Measurements from ENCODE around the gene C14orf119.

The C14orf119 gene

DNA sequence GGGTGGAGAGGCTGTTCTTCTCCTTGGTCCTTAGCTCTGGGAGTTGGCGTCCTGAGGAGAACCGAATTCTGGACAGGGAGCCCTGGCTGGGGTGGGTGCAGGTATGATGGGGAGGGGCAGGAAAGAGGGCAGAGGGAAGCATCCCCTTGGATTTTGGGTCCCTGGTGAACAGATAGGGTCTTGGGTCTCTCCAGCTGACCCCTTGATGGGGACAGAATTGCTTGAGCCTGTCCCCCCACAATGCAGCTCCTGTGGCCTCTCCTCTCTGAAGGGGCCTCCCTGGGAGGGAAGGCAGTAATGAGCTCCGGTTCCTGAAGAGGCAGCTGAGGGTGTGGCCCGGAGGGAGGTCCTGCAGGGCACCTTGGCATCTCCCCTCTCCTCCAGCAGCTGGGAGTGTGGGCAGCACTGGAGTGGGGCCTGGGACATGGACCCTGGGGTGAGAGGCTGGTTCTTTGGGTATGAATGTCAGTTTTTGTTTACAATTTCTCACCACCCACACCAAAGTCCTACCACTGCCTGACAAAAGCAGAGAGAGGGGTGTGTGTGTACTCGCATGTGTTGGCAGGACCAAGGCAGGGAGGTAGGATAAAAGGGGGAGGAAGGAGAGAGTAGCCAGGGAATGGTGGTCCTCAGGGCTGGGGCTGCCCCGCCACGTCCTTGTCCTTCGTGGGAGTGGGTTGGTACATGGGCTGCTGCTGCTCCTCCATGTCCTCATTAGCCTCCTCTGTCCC, 31.4 kb downstream of the C14orf119 start:
- no peak for DNase-seq (ENCODE audit: low spot score)

DNA sequence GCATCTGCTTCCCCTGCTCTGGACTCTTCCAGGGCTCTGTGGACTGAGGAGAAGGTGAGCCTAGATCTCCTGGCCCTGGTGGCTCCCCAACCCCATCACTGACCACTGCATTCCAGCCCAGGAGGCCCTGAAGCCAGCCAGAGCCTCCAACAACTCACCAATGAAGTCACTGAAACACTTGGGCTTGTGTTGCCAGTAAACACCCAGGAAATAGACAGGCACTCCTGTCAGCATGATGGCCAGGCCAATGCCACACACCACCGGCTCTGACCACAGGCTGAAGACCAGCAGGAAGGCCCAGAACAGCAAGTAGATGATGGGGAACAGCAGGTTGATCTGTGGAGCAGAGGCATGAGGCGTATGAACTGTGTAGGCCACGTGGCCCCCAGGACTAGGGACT, 32.6 kb downstream of the C14orf119 start:
- no peak for DNase-seq (ENCODE audit: low spot score)

DNA sequence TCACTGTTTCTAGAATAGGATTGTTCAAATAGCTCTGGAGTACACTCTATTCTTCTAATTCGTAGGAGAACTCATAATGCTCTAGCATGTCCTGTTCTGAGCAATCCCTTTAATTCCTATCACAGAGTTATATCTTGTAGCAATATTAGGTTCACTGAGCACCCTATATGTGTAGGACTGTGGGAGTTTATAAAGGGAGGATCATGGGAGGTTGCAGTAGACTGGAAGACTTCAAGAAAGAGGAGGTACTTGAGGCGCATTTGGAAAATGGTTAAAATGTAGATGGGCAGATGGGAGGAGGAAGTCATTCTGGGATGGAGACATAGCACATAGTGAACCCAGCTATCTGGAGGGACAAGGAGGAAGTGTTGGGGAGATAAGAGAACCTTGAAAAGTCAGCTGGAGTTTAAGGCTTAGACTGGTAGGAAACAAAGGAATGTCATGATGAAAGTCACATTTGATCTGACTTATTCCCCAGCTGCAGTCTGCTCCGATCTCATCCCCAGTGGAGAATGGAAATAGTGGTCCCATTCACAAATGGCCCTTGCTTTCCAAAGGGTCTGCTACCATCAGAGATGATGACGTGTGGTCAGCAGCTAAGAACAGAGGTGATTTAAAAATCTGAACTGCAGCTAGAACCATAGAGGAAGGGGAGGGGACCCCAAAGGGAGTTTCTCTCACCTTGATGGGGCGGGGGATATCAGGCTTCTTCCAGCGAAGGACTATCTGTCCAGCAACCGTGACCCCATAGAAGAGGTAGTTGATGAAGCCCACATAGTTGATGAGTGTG, 33.9 kb downstream of the C14orf119 start:
- no peak for DNase-seq (ENCODE audit: low spot score)

DNA sequence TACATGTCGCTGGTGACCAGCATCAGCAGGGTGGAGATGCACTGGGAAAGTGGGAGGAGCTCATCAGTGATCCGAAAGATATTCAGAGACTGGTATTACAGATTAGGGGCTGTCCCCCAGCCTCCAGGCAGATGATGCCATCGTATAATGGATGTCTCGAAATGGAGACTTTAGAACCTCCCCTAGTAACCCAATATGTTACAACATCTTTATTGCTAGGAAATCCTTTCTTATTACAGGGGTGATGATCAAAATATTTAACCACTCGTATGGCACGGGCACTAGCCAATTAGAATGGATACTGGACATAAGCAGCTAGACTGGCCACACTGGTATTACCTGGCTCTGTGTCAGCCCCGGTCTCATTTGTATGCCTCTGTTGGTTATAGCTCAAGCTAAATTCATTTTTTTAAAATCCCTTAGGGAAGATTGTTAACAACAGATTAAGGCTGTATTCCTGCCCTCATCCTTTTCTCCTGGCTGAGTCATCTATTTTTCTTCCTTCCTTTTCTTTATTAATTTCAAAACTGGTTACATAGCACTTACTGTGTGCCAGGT, 34.5 kb downstream of the C14orf119 start:
- DNase-seq (ENCODE audit: low spot score): no peak

DNA sequence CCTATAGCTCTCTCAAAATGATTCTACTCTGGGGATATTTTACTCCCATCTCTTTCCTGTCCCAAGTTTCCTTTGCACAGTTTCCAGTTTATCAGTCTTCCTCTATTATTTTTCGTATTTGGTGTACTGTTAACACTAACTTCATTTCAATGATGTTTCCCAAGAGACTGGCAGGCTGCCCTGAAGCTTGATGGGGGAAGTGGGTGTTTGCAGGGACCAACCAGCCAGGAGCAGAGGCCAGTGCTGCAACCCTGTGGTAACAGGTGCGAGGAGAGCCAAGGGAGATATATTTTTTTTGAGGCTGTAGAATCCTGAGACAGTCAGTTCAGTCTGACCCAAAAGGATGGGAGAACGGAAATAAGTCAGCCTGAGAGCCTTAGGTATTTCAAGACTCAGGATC, 35.6 kb downstream of the C14orf119 start:
- DNase-seq (ENCODE audit: low spot score): no peak

DNA sequence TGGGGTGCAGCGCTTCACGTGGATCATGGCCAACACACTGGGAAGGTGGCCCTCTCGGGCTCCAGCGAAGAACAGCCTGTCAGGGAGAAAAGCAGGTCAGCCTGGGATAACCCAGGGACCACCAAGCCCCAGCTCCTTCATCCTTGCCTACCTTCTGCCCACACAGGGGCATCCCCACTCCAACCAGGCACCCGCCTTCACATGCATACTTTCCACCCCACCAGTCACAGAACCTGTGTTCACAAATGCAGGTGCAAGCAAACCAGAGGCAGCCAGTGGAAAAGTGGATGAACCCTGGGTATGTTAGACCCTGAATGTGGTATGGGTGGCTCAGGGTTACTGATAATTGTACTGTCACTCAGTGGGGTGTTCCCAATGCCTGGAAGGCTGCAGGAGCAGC, 36.2 kb downstream of the C14orf119 start:
- no peak for DNase-seq (ENCODE audit: low spot score)

DNA sequence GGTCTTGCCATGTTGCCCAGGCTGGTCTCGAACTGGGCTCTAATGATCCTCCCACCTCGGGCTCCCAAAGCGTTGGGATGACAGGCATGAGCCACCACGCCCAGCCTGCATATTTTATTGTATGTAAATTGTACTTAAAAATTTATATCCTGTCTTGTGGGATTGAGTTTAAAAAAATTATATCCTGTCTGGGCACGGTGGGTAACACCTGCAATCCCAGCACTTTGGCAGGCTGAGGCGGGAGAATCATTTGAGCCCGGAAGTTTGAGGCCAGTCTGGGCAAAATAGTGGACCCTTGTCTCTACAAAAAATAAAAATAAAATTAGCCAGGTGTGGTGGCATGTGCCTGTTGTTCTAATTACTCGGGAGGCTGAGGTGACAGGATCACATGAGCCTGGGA, 37.7 kb downstream of the C14orf119 start:
- DNase-seq (ENCODE audit: low spot score): no peak

DNA sequence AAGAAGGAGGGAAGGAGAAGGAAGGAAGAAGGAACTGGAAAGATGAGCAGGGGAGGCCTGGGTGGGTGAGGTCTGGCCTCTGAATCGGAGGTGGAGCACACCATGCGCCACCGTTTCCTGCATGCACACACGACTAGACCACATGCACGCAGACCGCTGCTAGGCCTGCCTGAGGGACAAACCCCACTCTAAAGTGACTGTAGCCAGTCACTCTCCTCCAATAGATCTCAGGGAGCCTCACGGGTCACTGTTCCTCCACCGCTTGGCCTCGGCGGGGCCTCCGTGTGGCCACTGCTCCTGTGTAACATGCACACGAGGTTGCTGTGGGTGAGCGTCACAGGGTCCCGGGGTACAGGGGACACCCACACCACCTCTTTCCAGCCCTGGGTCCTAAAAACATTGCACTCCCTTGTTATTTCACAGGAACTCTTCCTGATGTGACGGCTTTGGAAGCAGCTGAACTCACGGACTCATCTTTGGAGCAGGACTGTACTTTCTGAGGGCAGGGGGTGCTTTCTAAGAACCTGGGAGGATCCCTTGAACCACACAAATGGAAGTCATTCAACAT, 41.3 kb downstream of the C14orf119 start:
- no peak for DNase-seq (ENCODE audit: low spot score)

DNA sequence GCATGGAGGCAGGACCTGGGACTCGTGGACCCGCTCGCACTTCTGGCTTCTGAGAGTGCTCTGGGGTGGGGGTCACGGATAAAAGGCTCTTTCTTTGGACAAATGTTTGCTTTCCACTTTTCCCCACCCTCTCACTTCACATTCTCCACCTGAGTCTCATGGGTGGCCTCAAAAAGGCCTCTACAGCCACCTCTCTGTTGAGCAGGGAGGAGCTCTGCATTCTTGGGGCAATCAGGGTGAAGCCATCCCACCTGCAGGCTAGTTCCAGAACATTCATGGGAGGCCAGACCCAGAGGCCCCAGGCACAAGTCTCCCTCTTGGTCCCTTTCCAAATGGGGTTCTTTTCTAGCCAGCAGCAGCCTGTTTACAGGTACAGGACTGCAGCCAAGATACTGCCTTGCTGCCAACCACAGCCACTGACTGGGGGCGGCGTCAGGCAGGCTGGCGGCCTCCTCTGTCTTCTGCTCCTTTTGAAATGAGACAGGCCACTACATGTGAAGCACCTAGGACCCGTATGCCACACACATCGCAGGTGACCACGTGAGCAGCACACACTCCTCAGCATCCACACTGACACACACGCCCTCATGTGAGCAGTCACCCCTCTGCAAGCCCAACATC, 42.0 kb downstream of the C14orf119 start:
- DNase-seq (ENCODE audit: low spot score): no peak

DNA sequence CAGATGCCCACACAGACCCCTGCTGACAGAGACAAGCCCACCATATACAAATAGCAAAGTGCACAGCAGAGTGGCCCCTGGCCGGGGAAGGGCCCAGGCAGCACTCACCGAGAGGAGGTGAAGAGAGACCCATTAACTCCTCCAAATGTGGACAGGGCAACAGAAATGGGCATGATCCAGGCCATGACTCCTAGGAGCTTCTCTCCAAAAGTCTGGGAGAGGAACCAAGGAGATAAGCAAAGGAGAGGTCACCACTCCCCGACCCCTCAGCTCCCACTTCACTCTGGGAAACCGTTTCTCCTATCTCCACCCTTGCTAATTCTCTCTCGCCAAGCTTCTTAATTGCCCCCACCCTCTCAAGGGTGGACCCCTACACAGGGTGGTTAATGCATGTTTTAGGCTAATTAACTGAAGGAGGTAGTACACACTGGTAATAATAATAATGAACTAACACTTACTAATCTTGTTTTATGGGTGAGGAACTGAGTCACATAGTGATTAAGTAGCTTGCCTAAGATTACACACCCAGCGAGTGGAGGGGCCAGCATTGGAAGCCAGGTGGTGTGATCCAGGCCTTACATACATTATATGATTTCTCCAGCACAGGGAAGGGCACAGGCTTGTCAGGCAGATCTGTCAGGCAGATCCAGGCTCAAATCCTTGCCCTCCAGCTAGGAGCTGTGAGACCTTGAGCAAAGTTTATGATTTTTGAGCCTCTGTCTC, 42.7 kb downstream of the C14orf119 start:
- peak; percentile 71 for DNase-seq (ENCODE audit: low spot score)

DNA sequence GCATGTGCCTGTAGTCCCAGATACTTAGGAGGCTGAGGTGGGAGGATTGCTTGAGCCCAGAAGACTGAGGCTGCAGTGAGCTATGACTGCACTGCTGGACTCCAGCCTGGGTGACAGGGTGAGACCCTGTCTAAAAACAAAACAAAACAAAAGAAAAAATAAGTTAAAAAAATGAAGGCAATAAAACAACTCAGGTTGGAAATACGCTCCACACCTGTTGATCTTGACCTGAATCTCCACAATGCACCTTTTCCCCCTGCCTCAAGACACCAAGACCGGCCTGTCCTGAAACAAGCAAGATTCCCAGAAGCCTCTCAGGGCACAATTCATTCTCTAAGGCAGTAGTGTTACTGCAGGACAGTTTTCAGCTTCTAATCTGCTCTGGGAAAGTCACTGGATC, 44.6 kb downstream of the C14orf119 start:
- DNase-seq (ENCODE audit: low spot score): no peak

DNA sequence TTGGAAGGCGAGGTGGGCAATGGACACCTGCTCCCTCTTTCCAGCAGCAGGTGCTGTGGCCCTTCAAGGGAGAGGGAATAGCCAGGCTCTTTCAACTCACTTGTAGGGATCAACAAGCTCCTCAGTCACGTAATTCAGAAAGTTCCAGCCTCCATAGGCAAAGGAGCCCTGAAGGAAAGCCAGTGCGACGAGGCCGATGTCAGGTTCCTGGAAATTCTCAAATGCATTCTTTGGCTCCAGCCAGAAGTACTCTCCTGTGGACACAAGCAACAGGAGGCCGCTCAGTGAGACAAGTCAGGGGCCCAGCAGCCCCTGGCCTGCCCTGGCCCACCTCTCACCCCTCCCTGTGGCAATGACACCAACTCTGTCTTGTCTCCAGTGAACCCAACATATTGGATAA, 45.1 kb downstream of the C14orf119 start:
- DNase-seq (ENCODE audit: low spot score): no peak

DNA sequence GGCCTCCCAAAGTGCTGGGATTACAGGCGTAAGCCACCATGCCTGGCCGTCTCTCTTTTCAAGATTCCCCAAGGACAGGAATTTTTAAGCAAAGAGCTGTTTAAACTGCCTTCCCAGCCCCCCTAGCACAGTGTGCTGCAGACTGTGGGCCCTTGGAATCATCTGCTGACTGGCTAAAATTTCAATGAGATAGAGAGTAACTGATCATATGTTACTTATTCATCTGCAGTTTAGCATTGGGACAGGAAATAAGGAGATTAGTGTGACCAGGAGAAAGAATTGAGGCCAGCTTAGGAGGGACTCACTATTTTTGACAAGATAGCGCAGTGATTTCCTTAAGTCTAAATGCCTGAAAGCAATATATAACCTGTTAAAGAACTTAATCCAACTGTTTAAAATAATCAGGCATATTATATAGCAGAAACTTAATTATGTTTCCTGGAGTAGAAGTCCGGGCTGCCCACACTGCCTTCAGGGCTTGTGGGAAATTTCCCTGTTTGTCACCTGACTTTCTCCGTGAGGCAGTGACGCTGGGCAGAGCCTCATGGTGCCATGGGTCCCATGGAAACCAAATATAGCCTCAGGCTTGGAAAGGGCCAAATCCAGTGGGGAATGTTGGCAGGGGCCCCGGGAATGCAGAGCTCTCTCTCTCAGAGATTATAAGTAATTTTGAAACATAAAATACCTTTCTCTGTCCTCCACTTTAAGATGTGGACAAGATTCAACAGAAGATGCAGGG, 46.6 kb downstream of the C14orf119 start:
- DNase-seq (ENCODE audit: low spot score): no peak

DNA sequence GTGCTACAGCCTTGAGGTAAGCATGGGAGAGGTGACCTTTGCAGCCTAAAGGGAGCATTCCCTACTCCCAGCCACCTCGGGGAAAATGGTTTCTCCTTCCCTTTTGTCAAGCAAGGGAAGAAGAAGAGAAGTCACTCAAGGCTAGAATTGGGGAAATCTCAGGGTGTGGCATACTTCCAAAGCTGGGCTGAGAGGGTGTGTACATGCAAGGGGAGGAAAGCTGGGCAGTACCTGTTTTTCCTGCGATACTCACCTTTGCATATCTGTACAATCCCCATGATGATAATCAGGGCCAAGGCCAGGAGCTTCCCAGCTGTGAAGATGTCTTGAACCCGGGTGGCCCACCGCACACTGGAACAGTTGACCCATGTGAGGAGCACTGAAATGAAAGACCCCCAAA, 47.5 kb downstream of the C14orf119 start:
- no peak for DNase-seq (ENCODE audit: low spot score)

DNA sequence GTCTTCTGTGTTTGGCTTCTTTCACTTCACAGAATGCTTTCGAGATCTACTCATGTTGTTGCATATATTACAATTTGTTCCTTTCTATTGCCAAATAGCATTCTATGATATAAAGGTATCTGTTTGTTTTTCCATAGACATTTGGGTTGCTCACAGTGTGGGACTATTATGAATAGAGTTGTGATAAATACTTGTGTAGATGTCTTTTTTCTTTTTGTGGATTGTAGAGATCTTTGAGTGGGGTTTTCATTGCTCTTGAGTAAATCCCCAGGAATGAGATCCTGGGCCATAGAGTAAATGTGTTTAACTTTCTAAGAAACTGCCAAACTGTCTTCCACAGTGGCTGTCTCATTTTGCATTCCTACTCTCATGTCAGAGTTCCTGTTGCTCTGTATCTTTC, 48.6 kb downstream of the C14orf119 start:
- DNase-seq (ENCODE audit: low spot score): no peak

DNA sequence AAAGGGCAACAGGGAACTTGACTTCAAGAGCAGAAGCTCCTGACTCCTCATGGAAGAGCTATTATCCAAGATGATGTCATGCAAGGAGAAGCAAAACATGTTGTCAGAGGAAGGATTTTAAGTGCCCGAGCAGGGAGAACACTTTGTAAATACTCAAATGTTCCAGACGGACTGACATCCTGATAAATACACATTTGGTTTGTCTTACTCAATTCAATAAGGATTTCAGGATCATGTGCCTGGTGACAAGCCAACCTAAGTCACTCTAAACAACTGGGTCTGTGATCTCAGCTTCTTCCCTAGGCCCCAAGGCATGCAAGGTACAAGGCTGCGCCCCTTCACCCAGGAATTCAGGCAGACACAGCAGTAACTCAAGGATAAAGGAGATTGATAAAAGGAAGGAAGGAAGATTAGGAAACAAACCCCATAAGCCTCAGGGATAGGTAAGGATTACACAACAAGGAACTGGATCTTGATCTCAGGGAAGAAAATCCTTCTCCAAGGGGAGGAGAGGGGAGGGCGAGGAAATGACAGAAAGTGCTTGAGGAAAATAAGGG, 50.6 kb downstream of the C14orf119 start:
- DNase-seq (ENCODE audit: low spot score): no peak

DNA sequence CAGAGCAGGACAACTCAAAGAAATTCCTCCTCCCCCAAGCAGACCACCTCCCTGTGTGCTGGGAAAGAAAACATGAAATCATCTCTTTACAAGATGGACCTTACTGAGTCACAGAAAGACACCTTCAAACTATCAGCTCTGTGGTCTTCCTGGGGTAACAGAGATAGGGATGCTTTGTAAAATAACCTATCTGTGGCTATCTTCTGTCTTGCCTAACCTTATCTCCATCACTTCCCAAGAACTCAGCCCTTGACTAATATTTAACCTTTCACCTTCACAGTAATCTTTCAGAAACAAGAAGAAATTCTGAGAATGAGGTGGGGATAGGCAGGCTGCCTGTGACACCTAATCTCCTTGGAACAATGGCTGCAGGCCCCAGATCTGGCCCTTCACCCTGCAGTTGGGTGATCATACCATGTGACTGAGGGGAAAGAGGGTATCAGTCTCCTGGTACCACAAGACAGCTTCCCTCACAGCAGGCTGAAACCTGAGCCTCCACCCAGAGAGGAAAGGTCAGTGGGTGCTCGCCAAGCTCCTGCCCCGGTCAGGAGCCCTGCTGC, 51.1 kb downstream of the C14orf119 start:
- DNase-seq (ENCODE audit: low spot score): no peak

DNA sequence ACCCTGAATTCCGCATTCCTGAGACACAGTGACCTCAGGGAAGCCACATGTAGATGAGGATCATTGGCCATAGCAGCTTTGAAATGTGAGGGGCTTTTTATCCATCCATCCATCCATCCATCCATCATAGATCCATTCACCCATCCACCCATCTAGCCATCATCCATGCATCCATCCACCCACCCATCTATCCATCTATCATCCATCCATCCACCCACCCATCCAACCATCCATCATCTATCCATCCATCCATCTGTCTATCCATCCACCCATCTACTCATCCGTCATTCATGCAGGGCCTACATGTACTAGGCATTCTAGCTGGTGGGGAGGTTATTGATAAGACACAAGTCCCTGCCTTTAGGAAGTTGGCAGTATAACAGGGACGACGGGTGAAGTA, 51.7 kb downstream of the C14orf119 start:
- DNase-seq (ENCODE audit: low spot score): no peak

DNA sequence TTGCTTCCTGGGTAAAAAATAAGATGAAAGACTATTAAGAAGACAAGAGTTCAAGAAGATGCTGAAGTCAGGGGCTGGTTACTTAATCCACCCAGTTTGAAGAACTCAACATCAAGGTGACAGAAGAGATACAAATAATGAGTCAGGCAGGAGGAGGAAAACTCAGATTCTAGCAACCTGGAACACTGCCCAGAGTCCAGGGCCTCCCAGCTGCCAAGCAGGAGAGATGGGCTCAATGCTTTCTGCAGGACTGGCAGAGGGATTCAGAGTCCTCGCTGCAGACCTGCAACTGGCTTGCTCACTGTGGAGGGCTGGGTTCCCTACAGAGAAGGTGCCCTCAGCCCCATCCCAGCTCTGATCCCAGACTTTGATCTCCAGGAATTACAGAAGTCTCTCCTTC, 52.4 kb downstream of the C14orf119 start:
- DNase-seq (ENCODE audit: low spot score): no peak

DNA sequence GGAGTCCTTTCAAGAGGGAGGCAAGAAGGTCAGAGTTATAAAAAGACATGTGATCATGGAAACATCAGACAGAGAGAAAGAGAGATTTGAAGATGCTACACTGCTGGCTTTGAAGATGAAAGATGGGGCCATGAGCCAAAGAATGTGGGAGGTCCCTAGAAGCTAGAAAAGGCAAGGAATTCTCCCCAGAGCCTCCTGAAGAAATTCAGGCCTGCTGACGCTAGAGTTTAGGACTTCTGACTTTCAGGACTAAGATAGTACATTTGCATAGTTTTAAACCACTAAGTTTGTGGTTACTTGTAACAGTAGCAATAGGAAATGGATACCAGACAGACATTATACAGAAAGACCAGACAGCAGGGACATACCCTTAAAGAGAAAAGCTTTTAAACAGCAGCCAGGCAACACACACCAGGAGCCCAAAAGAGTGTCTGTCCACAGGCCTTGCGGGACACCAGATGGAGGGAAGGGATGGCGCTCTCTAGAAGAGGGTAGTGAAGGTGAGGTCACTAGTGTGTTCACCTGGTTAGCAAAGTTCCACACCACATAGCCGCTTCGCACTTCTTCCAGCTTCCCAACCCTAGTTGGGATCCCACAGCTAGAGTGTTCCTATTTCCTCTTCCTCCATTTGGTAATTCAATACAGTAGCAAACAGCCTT, 53.4 kb downstream of the C14orf119 start:
- no peak for DNase-seq (ENCODE audit: low spot score)
